Measurements from ENCODE around the gene KLHL29. TPM values are rescaled to one million over a fixed set of nuclear protein-coding genes. Genes with fewer than 3 reads are reported as not detected.

KLHL29 gene
- total RNA-seq, 1 experiment from 2014 or later: 2.4 TPM

GRCh38 chr2:23587341-23587880 lies 202.4 kb downstream of the KLHL29 start:
- H3K9me3 Mint-ChIP-seq: no peaks in the 10 kb centered on the region
- H3K36me3 Mint-ChIP-seq (ENCODE audit: insufficient read depth in 1 of 3, low read depth in 3 of 3): no peaks in the 10 kb centered on the region
- Histone ChIP-seq H3K4me2 (ENCODE audit: insufficient read depth, insufficient read length, low read length) (no peak overlapping the region), H4K91ac (ENCODE audit: insufficient read length, low read depth, low read length) (no peak overlapping the region), H3K23ac (ENCODE audit: insufficient read length, low read depth, low read length) (no peak overlapping the region), H3T11ph (ENCODE audit: low read length) (no peak overlapping the region), H2AK5ac (ENCODE audit: insufficient read length, low read length) (no peak overlapping the region), H3K23me2 (ENCODE audit: insufficient read length, low read depth, low read length, poor library complexity, severe bottlenecking) (no peaks in the 10 kb centered on the region), H3K79me2 (ENCODE audit: insufficient read depth, low read length) (no peaks in the 10 kb centered on the region), H3K4ac (ENCODE audit: low read depth, low read length) (no peak overlapping the region), H3K56ac (ENCODE audit: insufficient read length, low read depth, low read length) (no peak overlapping the region), H2BK20ac (ENCODE audit: low read depth, low read length, poor library complexity, severe bottlenecking) (no peak overlapping the region), H3K18ac (ENCODE audit: insufficient read length, low read depth, low read length) (no peak overlapping the region), H2BK15ac (ENCODE audit: low read depth, low read length) (no peak overlapping the region), H2BK120ac (ENCODE audit: low read depth, low read length, poor library complexity, severe bottlenecking) (no peak overlapping the region), H3K79me1 (ENCODE audit: insufficient read depth, low read depth, low read length, poor library complexity, severe bottlenecking) (no peaks in the 10 kb centered on the region), H3K9ac (ENCODE audit: extremely low read depth, insufficient read length, low read length) (no peak overlapping the region), H3K9me3 (ENCODE audit: control insufficient read depth, low read depth, low read length) (no peaks in the 10 kb centered on the region), H2AFZ (ENCODE audit: low read length) (no peak overlapping the region), H4K5ac (ENCODE audit: insufficient read length, low read depth, low read length) (no peak overlapping the region), H2BK5ac (ENCODE audit: insufficient read length, low read length) (no peak overlapping the region), H4K20me1 (ENCODE audit: control insufficient read depth, insufficient read depth, insufficient read length) (no peaks in the 10 kb centered on the region), H3K14ac (ENCODE audit: insufficient read depth, low read length) (no peak overlapping the region), H2BK12ac (ENCODE audit: insufficient read length, low read depth, low read length) (no peak overlapping the region), H4K8ac (replicated peaks; ENCODE audit: insufficient read length, low read depth, low read length) (no peak overlapping the region), H3K4me1 (ENCODE audit: insufficient read depth, low read length) (no peaks in the 10 kb centered on the region; the same call in 1 of the 2 replicates), H3K27ac (ENCODE audit: insufficient read length, low read depth, low read length) (no peak overlapping the region), H3K27me3 (ENCODE audit: insufficient read depth, low read length) (no peaks in the 10 kb centered on the region)
- no peak overlapping the region for H3K4me3 Mint-ChIP-seq
- peaks cover 10 to 16% of the 10 kb centered on the region in 2 experiments for H3K4me1 Mint-ChIP-seq
- no peak for DNase-seq
- no peaks in the 10 kb centered on the region; the same call in 1 of the 2 replicates for H3K27me3 Mint-ChIP-seq (ENCODE audit: low read depth)
- peak overlapping the region in 1 of 3 experiments; percentile 45; a peak in 1 of 7 replicates for H3K27ac Mint-ChIP-seq
- no CpG with 5 or more reads among the region's 13 CpGs for WGBS (ENCODE audit: extremely low coverage, insufficient read length, low lambda C conversion rate)
- TF ChIP-seq, protein P1, sequence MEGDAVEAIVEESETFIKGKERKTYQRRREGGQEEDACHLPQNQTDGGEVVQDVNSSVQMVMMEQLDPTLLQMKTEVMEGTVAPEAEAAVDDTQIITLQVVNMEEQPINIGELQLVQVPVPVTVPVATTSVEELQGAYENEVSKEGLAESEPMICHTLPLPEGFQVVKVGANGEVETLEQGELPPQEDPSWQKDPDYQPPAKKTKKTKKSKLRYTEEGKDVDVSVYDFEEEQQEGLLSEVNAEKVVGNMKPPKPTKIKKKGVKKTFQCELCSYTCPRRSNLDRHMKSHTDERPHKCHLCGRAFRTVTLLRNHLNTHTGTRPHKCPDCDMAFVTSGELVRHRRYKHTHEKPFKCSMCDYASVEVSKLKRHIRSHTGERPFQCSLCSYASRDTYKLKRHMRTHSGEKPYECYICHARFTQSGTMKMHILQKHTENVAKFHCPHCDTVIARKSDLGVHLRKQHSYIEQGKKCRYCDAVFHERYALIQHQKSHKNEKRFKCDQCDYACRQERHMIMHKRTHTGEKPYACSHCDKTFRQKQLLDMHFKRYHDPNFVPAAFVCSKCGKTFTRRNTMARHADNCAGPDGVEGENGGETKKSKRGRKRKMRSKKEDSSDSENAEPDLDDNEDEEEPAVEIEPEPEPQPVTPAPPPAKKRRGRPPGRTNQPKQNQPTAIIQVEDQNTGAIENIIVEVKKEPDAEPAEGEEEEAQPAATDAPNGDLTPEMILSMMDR (conservative IDR thresholded peaks at IDR 0.05): no peak
